ENCODE data around the gene MAVS.

DNA sequence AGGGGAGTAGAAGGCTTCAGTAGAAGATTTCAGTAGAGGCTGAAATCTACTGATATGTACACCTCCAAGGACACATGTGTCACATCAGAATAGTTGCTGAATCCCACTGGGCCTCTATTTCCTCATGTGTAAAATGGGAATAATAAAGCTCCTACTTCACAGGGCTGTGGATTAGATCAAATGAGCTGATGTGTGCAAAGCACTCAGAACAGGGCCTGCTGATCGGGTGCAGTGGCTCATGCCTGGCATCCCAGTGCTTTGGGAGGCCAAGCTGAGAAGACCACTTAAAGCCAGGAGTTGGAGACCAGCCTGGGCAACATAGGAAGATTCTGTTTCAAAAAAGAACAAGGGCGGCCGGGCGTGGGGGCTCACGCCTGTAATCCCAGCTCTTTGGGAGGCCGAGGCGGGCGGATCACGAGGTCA is 34.4 kb upstream of the MAVS start:
- TF ChIP-seq CTCF (conservative IDR thresholded peaks at IDR 0.05; ENCODE audit: low read depth, low read length): no peak
- no peak for TF ChIP-seq EZH2phosphoT487 (IDR thresholded peaks at IDR 0.05; ENCODE audit: borderline replicate concordance, low read length)
